Nephron (organoid): ENCODE data around the gene ZNF689.

Experiments used
- H3K27ac Mint-ChIP-seq, 3 experiments: 2 replicates each; pipeline ENCODE4 v1.8.0; 2020; ENCODE audit warnings: mixed read lengths in 3 of 3, mild to moderate bottlenecking in 2 of 3, moderate library complexity in 1 of 3
- H3K27me3 Mint-ChIP-seq: 2 replicates; pipeline ENCODE4 v1.8.0; 2021; ENCODE audit warnings: low read depth, mild to moderate bottlenecking, moderate library complexity, mixed read lengths
- H3K36me3 Mint-ChIP-seq: 2 replicates; pipeline ENCODE4 v1.8.0; 2020; ENCODE audit warnings: low read depth, mixed read lengths
- H3K4me1 Mint-ChIP-seq: 2 replicates; pipeline ENCODE4 v1.8.0; 2020; ENCODE audit warnings: mixed read lengths
- H3K4me3 Mint-ChIP-seq, 3 experiments: 2 replicates each; pipeline ENCODE4 v1.8.0; 2020; ENCODE audit warnings: mild to moderate bottlenecking in 3 of 3, mixed read lengths in 3 of 3, moderate library complexity in 2 of 3
- H3K9me3 Mint-ChIP-seq: 2 replicates; pipeline ENCODE4 v1.8.0; 2020; ENCODE audit warnings: mixed read lengths
- CTCF ChIP-seq, 3 experiments: fragments of 200-600 bp; sonication (generic); IDR thresholded peaks; one replicate each; pipeline ENCODE4 v1.5.0; 2021; ENCODE audit warnings: antibody characterized with exemption in 3 of 3; ENCODE audit not compliant: unreplicated experiment in 3 of 3

The ZNF689 gene

GRCh38 chr16:30585400-30586191, 24.6 kb downstream of the ZNF689 start, which contains the start of gene ZNF785:
Gene ZNF785, minus strand, starts transcription at chr16:30585697. Its CDS starts 86 bp downstream, at chr16:30585611.
- Mint-ChIP-seq H3K27me3 (no peaks in the 10 kb centered on the region), H3K4me1 (peaks cover 11% of the 10 kb centered on the region), H3K4me3 (peak within 1 kb of the TSS; percentile 82 to 96 (median 88)), H3K9me3 (no peaks in the 10 kb centered on the region), H3K27ac (peak within 1 kb of the TSS; percentile 74 to 91 (median 90)), H3K36me3 (peaks cover 20% of the 10 kb centered on the region)
- TF ChIP-seq CTCF (IDR thresholded peaks at IDR 0.05; ENCODE audit: unreplicated experiment in 3 of 3), result peak in 2 of 3 experiments; percentile 11 to 20

GRCh38 chr16:30585022-30585399, 25.2 kb downstream of the ZNF689 start:
- no peaks in the 10 kb centered on the region for H3K9me3 Mint-ChIP-seq
- H3K27ac Mint-ChIP-seq, result peak overlapping the region; percentile 74 to 90 (median 80)
- H3K27me3 Mint-ChIP-seq, result no peaks in the 10 kb centered on the region
- H3K4me3 Mint-ChIP-seq, result peak overlapping the region; percentile 82 to 96 (median 88)
- H3K36me3 Mint-ChIP-seq, result peaks cover 20% of the 10 kb centered on the region
- H3K4me1 Mint-ChIP-seq, result peaks cover 11% of the 10 kb centered on the region
- TF ChIP-seq CTCF (IDR thresholded peaks at IDR 0.05; ENCODE audit: unreplicated experiment in 3 of 3), result no peak

- Mint-ChIP-seq H3K27me3 (no peaks in the 10 kb centered on the region), H3K27ac (no peak overlapping the region), H3K4me1 (peaks cover 11% of the 10 kb centered on the region), H3K36me3 (peaks cover 22% of the 10 kb centered on the region), H3K4me3 (peak overlapping the region in 2 of 3 experiments; percentile 29 to 54), H3K9me3 (no peaks in the 10 kb centered on the region)
- TF ChIP-seq CTCF (IDR thresholded peaks at IDR 0.05; ENCODE audit: unreplicated experiment in 3 of 3), result no peak
Observed at GRCh38 chr16:30582611-30583340, 27.4 kb downstream of the ZNF689 start.

- Mint-ChIP-seq H3K4me1 (peaks cover 11% of the 10 kb centered on the region), H3K36me3 (peaks cover 21% of the 10 kb centered on the region), H3K4me3 (peak overlapping the region in 2 of 3 experiments; percentile 11 to 34), H3K9me3 (no peaks in the 10 kb centered on the region), H3K27ac (no peak overlapping the region), H3K27me3 (no peaks in the 10 kb centered on the region)
- no peak for TF ChIP-seq CTCF (IDR thresholded peaks at IDR 0.05; ENCODE audit: unreplicated experiment in 3 of 3)
Observed at GRCh38 chr16:30581457-30581856, 28.7 kb downstream of the ZNF689 start.

- Mint-ChIP-seq H3K9me3 (no peaks in the 10 kb centered on the region), H3K4me1 (peaks cover 19% of the 10 kb centered on the region), H3K27ac (no peak overlapping the region), H3K36me3 (peaks cover 5% of the 10 kb centered on the region), H3K4me3 (peak overlapping the region; percentile 5 to 26 (median 20)), H3K27me3 (no peaks in the 10 kb centered on the region)
- no peak for TF ChIP-seq CTCF (IDR thresholded peaks at IDR 0.05; ENCODE audit: unreplicated experiment in 3 of 3)
Observed at GRCh38 chr16:30574678-30575077, 35.5 kb downstream of the ZNF689 start.
